Neural cell (in vitro differentiated cells): ENCODE results near the gene DAND5.

ENCODE experiments used
- EZH2 ChIP-seq: fragments of 200-600, 300-800 bp; shearing (Covaris generic), sonication (generic); IDR thresholded peaks from 2 replicates; pipeline ENCODE4 v1.6.1; 2014; ENCODE audit warnings: antibody characterized with exemption, low read length, borderline replicate concordance, mild to moderate bottlenecking; ENCODE audit not compliant: insufficient read depth, poor library complexity, severe bottlenecking
- MXI1 ChIP-seq: fragments of 450-650 bp; conservative IDR thresholded peaks from 2 replicates; pipeline ENCODE4 v1.6.1; 2014; ENCODE audit warnings: antibody characterized with exemption, mild to moderate bottlenecking; ENCODE audit not compliant: poor library complexity, severe bottlenecking
- SMC3 ChIP-seq: fragments of 450-650 bp; conservative IDR thresholded peaks from 2 replicates; pipeline ENCODE4 v1.6.1; 2014; ENCODE audit warnings: antibody characterized with exemption, mild to moderate bottlenecking, moderate library complexity; ENCODE audit not compliant: poor library complexity
- TAF1 ChIP-seq: IDR thresholded peaks from 2 replicates; pipeline ENCODE4 v1.6.1; 2012; ENCODE audit warnings: low read depth
- TF ChIP-seq, protein P1 (sequence below): fragments of 450-650 bp; IDR thresholded peaks from 2 replicates; pipeline ENCODE4 v1.5.1; 2014; ENCODE audit warnings: antibody characterized with exemption, mild to moderate bottlenecking, moderate library complexity; ENCODE audit not compliant: poor library complexity, severe bottlenecking

DNA sequence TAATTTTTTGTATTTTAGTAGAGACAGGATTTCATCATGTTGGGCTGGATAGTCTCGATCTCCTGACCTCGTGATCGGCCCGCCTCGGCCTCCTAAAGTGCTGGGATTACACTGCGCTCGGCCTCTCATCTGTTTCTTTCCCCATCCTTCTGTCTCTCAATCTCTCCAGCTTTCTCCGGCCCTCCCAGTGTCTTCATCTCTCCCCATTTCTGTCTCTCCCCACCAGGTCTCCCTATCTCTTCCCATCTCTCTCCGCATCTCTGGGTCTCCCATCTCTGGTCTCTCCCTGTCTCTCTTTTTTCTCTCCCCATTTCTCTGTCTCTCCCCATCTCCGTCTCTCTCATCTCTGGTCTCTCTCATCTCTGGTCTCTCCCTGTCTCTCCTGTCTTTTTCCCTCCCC lies 13.7 kb downstream of the DAND5 start:
- TF ChIP-seq, protein P1, sequence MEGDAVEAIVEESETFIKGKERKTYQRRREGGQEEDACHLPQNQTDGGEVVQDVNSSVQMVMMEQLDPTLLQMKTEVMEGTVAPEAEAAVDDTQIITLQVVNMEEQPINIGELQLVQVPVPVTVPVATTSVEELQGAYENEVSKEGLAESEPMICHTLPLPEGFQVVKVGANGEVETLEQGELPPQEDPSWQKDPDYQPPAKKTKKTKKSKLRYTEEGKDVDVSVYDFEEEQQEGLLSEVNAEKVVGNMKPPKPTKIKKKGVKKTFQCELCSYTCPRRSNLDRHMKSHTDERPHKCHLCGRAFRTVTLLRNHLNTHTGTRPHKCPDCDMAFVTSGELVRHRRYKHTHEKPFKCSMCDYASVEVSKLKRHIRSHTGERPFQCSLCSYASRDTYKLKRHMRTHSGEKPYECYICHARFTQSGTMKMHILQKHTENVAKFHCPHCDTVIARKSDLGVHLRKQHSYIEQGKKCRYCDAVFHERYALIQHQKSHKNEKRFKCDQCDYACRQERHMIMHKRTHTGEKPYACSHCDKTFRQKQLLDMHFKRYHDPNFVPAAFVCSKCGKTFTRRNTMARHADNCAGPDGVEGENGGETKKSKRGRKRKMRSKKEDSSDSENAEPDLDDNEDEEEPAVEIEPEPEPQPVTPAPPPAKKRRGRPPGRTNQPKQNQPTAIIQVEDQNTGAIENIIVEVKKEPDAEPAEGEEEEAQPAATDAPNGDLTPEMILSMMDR, result no peak
- TF ChIP-seq MXI1, result no peak
- no peak for TF ChIP-seq SMC3
- TF ChIP-seq TAF1, result no peak
- TF ChIP-seq EZH2, result no peak
